Measurements from ENCODE around the gene MCTP1. TPM values are rescaled to one million over a fixed set of nuclear protein-coding genes. Genes with fewer than 3 reads are reported as not detected.
"Not testable (repeated sequence)": the region's sequence is repeated elsewhere in the genome, so short reads cannot be mapped to it uniquely, and the experiment has no call there.

Gene MCTP1
- total RNA-seq, 2 experiments from 2014 or later = not detected

GRCh38 chr5:95027151-95027721, 257.7 kb downstream of the MCTP1 start:
- intact Hi-C loops (cut with micrococcal nuclease) = no loop called here
- Mint-ChIP-seq H3K27ac (no peak overlapping the region), H3K27me3 (ENCODE audit: low read depth) (no peaks in the 10 kb centered on the region), H3K4me3 (no peak overlapping the region), H3K9me3 (no peaks in the 10 kb centered on the region), H3K4me1 (ENCODE audit: low read depth) (peaks cover 5% of the 10 kb centered on the region), H3K36me3 (ENCODE audit: low read depth) (no peaks in the 10 kb centered on the region)
- CTCF ChIA-PET = no interaction called here
- no peak for DNase-seq

- Mint-ChIP-seq H3K4me1 (ENCODE audit: low read depth) (peaks cover 5% of the 10 kb centered on the region), H3K9me3 (no peaks in the 10 kb centered on the region), H3K27me3 (ENCODE audit: low read depth) (no peaks in the 10 kb centered on the region), H3K27ac (no peak overlapping the region), H3K4me3 (no peak overlapping the region), H3K36me3 (ENCODE audit: low read depth) (no peaks in the 10 kb centered on the region)
- intact Hi-C loops (cut with micrococcal nuclease) = no loop called here
- CTCF ChIA-PET = no interaction called here
- no peak for DNase-seq
Observed at GRCh38 chr5:95026718-95027117, 258.2 kb downstream of the MCTP1 start.

DNA sequence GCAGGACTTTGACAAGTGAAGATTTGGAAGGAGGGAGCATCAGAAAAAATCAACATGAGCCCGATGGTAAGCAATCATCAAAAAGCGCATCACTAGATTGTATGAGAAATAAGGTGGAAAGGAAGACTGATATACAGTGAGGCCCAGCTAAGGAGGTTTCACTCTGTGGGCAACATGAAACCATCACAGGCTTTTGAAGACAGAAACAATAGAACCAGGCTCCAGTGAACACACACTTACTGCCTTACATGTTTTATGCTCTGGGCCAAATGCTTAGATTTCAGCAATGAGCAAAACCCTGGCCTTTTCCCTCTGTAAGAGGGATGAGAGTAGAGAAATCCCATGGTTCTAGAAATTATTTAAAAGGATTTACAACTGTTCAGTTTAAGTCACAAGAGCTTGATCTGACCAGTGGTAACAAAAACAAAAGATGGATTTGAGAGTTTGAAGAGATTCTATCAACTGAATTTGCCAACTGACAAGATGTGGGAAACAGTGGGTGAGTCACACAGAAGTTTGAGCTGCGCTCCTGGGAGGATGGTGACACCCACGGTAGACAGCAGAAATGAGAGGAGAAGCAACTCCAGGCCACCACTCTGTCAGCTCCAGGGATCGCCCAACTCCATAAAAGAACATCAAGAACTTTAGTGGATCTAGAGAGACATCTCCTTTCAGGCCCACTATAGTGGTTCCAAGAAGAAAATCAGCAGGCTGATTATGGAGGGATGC, 261.8 kb downstream of the MCTP1 start:
- CTCF ChIA-PET = interaction anchor here (0.8 to 1.1 kb wide), 2 partner anchors 54 to 364 kb away, joined by 3 read pairs; no protein-coding TSS in a partner anchor
- intact Hi-C loops (cut with micrococcal nuclease) = loop anchor here (1.0 kb wide), 1 partner anchor 58 kb away; no protein-coding TSS in a partner anchor
- Mint-ChIP-seq H3K4me3 (no peak overlapping the region), H3K4me1 (ENCODE audit: low read depth) (peaks cover 5% of the 10 kb centered on the region), H3K27me3 (ENCODE audit: low read depth) (peaks cover 2% of the 10 kb centered on the region), H3K36me3 (ENCODE audit: low read depth) (no peaks in the 10 kb centered on the region), H3K27ac (no peak overlapping the region), H3K9me3 (no peaks in the 10 kb centered on the region)
- DNase-seq = no peak

GRCh38 chr5:95020345-95020744, 264.5 kb downstream of the MCTP1 start:
- CTCF ChIA-PET = no interaction called here
- Mint-ChIP-seq H3K4me3 (no peak overlapping the region), H3K9me3 (no peaks in the 10 kb centered on the region), H3K27ac (no peak overlapping the region), H3K27me3 (ENCODE audit: low read depth) (peaks cover 2% of the 10 kb centered on the region), H3K4me1 (ENCODE audit: low read depth) (no peaks in the 10 kb centered on the region), H3K36me3 (ENCODE audit: low read depth) (no peaks in the 10 kb centered on the region)
- intact Hi-C loops (cut with micrococcal nuclease) = no loop called here
- no peak for DNase-seq

DNA sequence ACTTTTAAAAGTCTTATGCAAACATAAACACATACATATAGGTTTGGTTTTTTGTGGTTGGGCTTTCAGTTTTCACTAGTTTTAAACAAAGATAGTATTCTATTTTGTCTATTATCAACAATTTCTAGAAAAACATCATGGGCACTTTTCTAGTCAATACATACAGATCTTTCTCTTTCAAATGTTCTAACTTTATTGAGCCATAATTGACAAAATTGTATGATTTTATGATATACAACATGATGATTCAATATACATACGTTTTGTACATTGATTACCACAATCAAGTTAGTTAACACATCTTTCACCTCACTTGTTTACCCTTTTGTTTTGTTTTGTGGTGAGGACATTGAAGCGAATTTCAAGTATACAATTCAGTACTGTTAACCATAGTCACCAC, 265.9 kb downstream of the MCTP1 start:
- no peaks in the 10 kb centered on the region for H3K36me3 Mint-ChIP-seq (ENCODE audit: low read depth)
- intact Hi-C loops (cut with micrococcal nuclease) = no loop called here
- no peak for DNase-seq

GRCh38 chr5:95018511-95018910, 266.4 kb downstream of the MCTP1 start:
- DNase-seq = no peak
- H3K36me3 Mint-ChIP-seq (ENCODE audit: low read depth) = no peaks in the 10 kb centered on the region
- no peak overlapping the region for H3K27ac Mint-ChIP-seq
- H3K9me3 Mint-ChIP-seq = no peaks in the 10 kb centered on the region
- CTCF ChIA-PET = no interaction called here
- H3K4me1 Mint-ChIP-seq (ENCODE audit: low read depth) = no peaks in the 10 kb centered on the region
- intact Hi-C loops (cut with micrococcal nuclease) = no loop called here
- no peak overlapping the region for H3K4me3 Mint-ChIP-seq
- peaks cover 2% of the 10 kb centered on the region for H3K27me3 Mint-ChIP-seq (ENCODE audit: low read depth)

More for the DNA sequence above, 265.9 kb downstream of the MCTP1 start:
- CTCF ChIA-PET = no interaction called here
- Mint-ChIP-seq H3K9me3 (no peaks in the 10 kb centered on the region), H3K4me1 (ENCODE audit: low read depth) (no peaks in the 10 kb centered on the region), H3K4me3 (no peak overlapping the region), H3K27ac (no peak overlapping the region), H3K27me3 (ENCODE audit: low read depth) (peaks cover 2% of the 10 kb centered on the region)

DNA sequence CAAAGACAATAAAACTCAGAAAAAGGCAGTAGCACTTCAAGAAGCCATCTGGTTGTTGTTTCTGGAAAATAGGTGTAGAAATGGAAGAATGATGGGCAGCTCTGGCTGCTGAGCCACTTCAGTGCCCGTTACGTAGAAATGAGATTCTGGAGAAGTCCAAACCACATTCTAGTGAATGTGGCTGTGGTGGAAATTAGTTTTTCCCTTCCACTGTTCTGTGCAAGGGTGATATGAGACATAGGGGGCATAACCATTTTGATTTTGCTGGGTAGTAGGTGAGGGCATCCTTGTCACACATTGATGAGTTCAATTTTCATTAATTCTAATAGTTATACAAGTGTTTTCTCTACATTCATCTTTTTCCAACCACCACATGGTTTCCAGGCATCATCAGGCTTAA, 275.1 kb downstream of the MCTP1 start:
- H3K36me3 Mint-ChIP-seq (ENCODE audit: low read depth) = no peaks in the 10 kb centered on the region
- no peak for DNase-seq
- H3K4me1 Mint-ChIP-seq (ENCODE audit: low read depth) = no peaks in the 10 kb centered on the region
- no peak overlapping the region for H3K4me3 Mint-ChIP-seq
- intact Hi-C loops (cut with micrococcal nuclease) = no loop called here
- CTCF ChIA-PET = no interaction called here
- no peak overlapping the region for H3K27ac Mint-ChIP-seq
- H3K27me3 Mint-ChIP-seq (ENCODE audit: low read depth) = no peaks in the 10 kb centered on the region
- no peaks in the 10 kb centered on the region for H3K9me3 Mint-ChIP-seq

DNA sequence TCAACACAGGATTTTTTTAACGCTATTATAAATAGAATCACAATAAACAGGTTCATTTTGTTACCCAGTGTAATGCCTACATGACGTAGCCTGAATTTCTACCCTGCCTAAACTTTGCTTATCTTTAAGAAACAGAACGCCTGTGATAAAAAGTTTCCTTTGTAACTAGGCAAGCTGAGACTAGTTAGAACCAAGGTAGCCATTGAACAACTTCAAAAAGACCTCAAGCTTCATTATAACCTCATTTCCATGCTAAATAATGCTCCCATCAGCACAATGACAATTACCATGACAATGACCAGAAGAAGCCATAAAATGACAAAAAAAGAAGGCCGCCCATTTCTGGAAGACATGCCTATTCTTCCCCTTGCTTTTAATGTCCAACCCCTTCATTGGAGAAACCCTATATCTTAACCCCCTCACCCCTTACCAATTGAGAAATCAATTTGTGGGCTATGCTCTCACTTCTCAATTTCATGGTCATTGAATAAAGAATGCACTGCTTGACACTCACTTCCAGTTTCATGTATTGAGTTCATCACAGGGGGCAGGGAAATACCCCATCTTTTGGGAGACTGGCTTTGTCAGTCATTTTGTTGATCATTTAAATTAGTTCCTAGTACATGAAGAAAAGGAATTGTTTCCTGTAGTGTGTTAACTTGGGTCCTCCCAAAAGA, 276.8 kb downstream of the MCTP1 start:
- CTCF ChIA-PET = no interaction called here
- no peak overlapping the region for H3K27ac Mint-ChIP-seq
- no peak for DNase-seq
- H3K4me1 Mint-ChIP-seq (ENCODE audit: low read depth) = no peaks in the 10 kb centered on the region
- intact Hi-C loops (cut with micrococcal nuclease) = no loop called here
- H3K36me3 Mint-ChIP-seq (ENCODE audit: low read depth) = no peaks in the 10 kb centered on the region
- no peak overlapping the region for H3K4me3 Mint-ChIP-seq
- peaks cover 5% of the 10 kb centered on the region for H3K9me3 Mint-ChIP-seq
- no peaks in the 10 kb centered on the region for H3K27me3 Mint-ChIP-seq (ENCODE audit: low read depth)

DNA sequence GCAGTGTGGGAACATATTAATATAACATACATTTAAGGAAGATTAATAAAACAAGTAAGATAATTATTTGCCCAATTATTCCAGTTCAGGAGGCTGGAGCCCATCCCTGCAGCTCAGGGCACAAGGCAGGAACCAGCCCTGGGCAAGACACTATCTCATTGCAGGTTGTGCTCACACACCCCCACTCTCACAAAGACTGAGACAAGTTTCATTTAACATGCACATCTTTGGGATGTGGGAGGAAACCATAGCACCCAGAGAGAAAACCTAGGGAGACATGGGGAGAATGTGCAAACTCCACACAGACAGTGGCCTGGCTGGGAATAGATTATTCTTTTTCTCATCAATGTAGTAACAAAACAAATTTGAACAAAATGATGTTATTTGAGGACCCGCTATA, 279.1 kb downstream of the MCTP1 start:
- Mint-ChIP-seq H3K4me3 (no peak overlapping the region), H3K4me1 (ENCODE audit: low read depth) (no peaks in the 10 kb centered on the region), H3K9me3 (peaks cover 8% of the 10 kb centered on the region), H3K27ac (no peak overlapping the region), H3K36me3 (ENCODE audit: low read depth) (no peaks in the 10 kb centered on the region), H3K27me3 (ENCODE audit: low read depth) (peaks cover 2% of the 10 kb centered on the region)
- intact Hi-C loops (cut with micrococcal nuclease) = no loop called here
- CTCF ChIA-PET = no interaction called here
- no peak for DNase-seq

DNA sequence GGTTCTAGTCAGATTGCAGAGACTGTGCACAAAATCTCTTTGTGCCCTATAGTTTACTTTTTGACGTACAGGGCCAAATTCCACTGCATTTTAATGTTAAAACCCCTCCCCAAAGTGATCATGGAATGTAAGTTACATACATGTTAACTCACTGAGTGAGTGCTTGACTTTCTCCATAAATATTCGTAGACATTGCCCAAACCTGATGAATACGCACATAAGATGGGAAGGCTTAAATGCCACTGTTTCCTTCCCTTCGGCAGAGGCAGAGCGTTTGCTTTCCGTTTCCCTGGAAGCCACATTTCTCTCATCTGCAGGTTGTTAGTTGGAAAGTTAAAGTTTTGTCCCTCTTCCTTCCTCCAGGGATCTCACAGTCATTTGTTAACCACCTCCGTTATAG, 286.2 kb downstream of the MCTP1 start:
- Mint-ChIP-seq H3K4me3 (no peak overlapping the region), H3K4me1 (ENCODE audit: low read depth) (no peaks in the 10 kb centered on the region), H3K9me3 (peaks cover 3% of the 10 kb centered on the region), H3K27ac (no peak overlapping the region), H3K27me3 (ENCODE audit: low read depth) (peaks cover 2% of the 10 kb centered on the region), H3K36me3 (ENCODE audit: low read depth) (no peaks in the 10 kb centered on the region)
- intact Hi-C loops (cut with micrococcal nuclease) = no loop called here
- DNase-seq = no peak
- CTCF ChIA-PET = no interaction called here

GRCh38 chr5:94994537-94994936, 290.4 kb downstream of the MCTP1 start:
- H3K36me3 Mint-ChIP-seq (ENCODE audit: low read depth); H3K4me1 Mint-ChIP-seq (ENCODE audit: low read depth); H3K9me3 Mint-ChIP-seq; H3K27ac Mint-ChIP-seq; DNase-seq; H3K27me3 Mint-ChIP-seq (ENCODE audit: low read depth); intact Hi-C loops (cut with micrococcal nuclease); H3K4me3 Mint-ChIP-seq: not testable (repeated sequence)
- CTCF ChIA-PET = interaction anchor here (0.9 kb wide), 1 partner anchor 256 kb away, joined by 3 read pairs; no protein-coding TSS in a partner anchor

DNA sequence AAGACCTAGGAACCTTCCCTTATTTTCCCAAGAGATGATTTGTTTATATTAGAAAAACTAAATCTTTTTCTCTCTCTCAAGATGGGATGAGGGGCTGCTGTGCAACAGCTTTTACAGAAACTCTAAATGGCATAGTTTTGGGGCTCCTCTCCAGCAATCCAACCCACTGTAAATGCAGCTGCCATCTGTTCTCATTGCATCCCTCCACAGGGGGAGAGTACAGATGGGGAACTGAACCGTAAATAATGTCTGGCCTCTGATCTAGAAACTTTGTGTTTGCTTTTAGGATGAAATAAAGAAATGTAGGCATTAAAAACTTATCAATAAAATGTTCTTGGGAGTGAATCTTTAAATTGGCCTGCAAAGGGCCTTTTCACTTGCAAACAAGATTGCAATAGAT, 291.4 kb downstream of the MCTP1 start:
- Mint-ChIP-seq H3K4me1 (ENCODE audit: low read depth) (no peaks in the 10 kb centered on the region), H3K4me3 (no peak overlapping the region), H3K27me3 (ENCODE audit: low read depth) (no peaks in the 10 kb centered on the region), H3K9me3 (no peaks in the 10 kb centered on the region), H3K36me3 (ENCODE audit: low read depth) (no peaks in the 10 kb centered on the region), H3K27ac (no peak overlapping the region)
- intact Hi-C loops (cut with micrococcal nuclease) = no loop called here
- CTCF ChIA-PET = no interaction called here
- no peak for DNase-seq

GRCh38 chr5:94992325-94992724, 292.6 kb downstream of the MCTP1 start:
- no peaks in the 10 kb centered on the region for H3K4me1 Mint-ChIP-seq (ENCODE audit: low read depth)
- H3K4me3 Mint-ChIP-seq = no peak overlapping the region
- no peaks in the 10 kb centered on the region for H3K9me3 Mint-ChIP-seq
- no peak for DNase-seq
- no peak overlapping the region for H3K27ac Mint-ChIP-seq
- H3K36me3 Mint-ChIP-seq (ENCODE audit: low read depth) = no peaks in the 10 kb centered on the region
- H3K27me3 Mint-ChIP-seq (ENCODE audit: low read depth) = no peaks in the 10 kb centered on the region
- intact Hi-C loops (cut with micrococcal nuclease) = no loop called here
- CTCF ChIA-PET = no interaction called here

Measured in activated naive CD4-positive, alpha-beta T cell treated with anti-CD3 and anti-CD28 coated beads for 36 hours (primary cell).